Measurements from ENCODE around the gene APP.

Gene APP

GRCh38 chr21:25959799-25960198, 210.8 kb downstream of the APP start:
- Histone ChIP-seq H3K27ac (ENCODE audit: low read length) (no peak overlapping the region), H3K36me3 (replicated peaks; ENCODE audit: low read depth, low read length) (no peaks in the 10 kb centered on the region), H3K4me3 (ENCODE audit: low read length) (no peak overlapping the region), H2AFZ (ENCODE audit: low read depth, low read length) (no peak overlapping the region), H3K4me1 (ENCODE audit: low read length) (no peaks in the 10 kb centered on the region), H4K20me1 (ENCODE audit: insufficient read depth, low read length) (no peaks in the 10 kb centered on the region), H3K27me3 (ENCODE audit: low read depth, low read length) (no peaks in the 10 kb centered on the region), H3K9me3 (ENCODE audit: insufficient read depth, low read length) (no peaks in the 10 kb centered on the region), H3K9ac (ENCODE audit: low read length) (no peak overlapping the region), H3K4me2 (ENCODE audit: low read length) (no peak overlapping the region), H3K79me2 (ENCODE audit: low read length) (no peaks in the 10 kb centered on the region)
- no peak for TF ChIP-seq CTCF (IDR thresholded peaks at IDR 0.05; ENCODE audit: low read depth, low read length)
- no peak for TF ChIP-seq EZH2phosphoT487 (IDR thresholded peaks at IDR 0.05; ENCODE audit: low read depth)

GRCh38 chr21:25956993-25957714, 213.4 kb downstream of the APP start:
- Histone ChIP-seq H3K36me3 (replicated peaks; ENCODE audit: low read depth, low read length) (no peaks in the 10 kb centered on the region), H3K79me2 (ENCODE audit: low read length) (no peaks in the 10 kb centered on the region), H3K4me2 (ENCODE audit: low read length) (no peak overlapping the region), H3K27me3 (ENCODE audit: low read depth, low read length) (no peaks in the 10 kb centered on the region), H4K20me1 (ENCODE audit: insufficient read depth, low read length) (no peaks in the 10 kb centered on the region), H3K4me1 (ENCODE audit: low read length) (no peaks in the 10 kb centered on the region), H2AFZ (ENCODE audit: low read depth, low read length) (no peak overlapping the region), H3K4me3 (ENCODE audit: low read length) (no peak overlapping the region), H3K9ac (ENCODE audit: low read length) (no peak overlapping the region), H3K9me3 (ENCODE audit: insufficient read depth, low read length) (no peaks in the 10 kb centered on the region), H3K27ac (ENCODE audit: low read length) (no peak overlapping the region)
- TF ChIP-seq EZH2phosphoT487 (IDR thresholded peaks at IDR 0.05; ENCODE audit: low read depth) (no peak), CTCF (IDR thresholded peaks at IDR 0.05; ENCODE audit: low read depth, low read length) (no peak)

- no peaks in the 10 kb centered on the region for H4K20me1 ChIP-seq (ENCODE audit: insufficient read depth, low read length)
- TF ChIP-seq EZH2phosphoT487 (IDR thresholded peaks at IDR 0.05; ENCODE audit: low read depth), result no peak
- no peak for TF ChIP-seq CTCF (IDR thresholded peaks at IDR 0.05; ENCODE audit: low read depth, low read length)
- no peak overlapping the region for H2AFZ ChIP-seq (ENCODE audit: low read depth, low read length)
- no peaks in the 10 kb centered on the region for H3K79me2 ChIP-seq (ENCODE audit: low read length)
- no peaks in the 10 kb centered on the region for H3K36me3 ChIP-seq (replicated peaks; ENCODE audit: low read depth, low read length)
- H3K4me3 ChIP-seq (ENCODE audit: low read length), result no peak overlapping the region
- no peak overlapping the region for H3K4me2 ChIP-seq (ENCODE audit: low read length)
- H3K4me1 ChIP-seq (ENCODE audit: low read length), result no peaks in the 10 kb centered on the region
- H3K9ac ChIP-seq (ENCODE audit: low read length), result no peak overlapping the region
- no peaks in the 10 kb centered on the region for H3K27me3 ChIP-seq (ENCODE audit: low read depth, low read length)
- no peak overlapping the region for H3K27ac ChIP-seq (ENCODE audit: low read length)
- H3K9me3 ChIP-seq (ENCODE audit: insufficient read depth, low read length), result no peaks in the 10 kb centered on the region
Measured at GRCh38 chr21:25955646-25956045, 214.9 kb downstream of the APP start.

GRCh38 chr21:25953659-25954058, 216.9 kb downstream of the APP start:
- Histone ChIP-seq H3K27ac (ENCODE audit: low read length) (no peak overlapping the region), H3K79me2 (ENCODE audit: low read length) (no peaks in the 10 kb centered on the region), H3K4me2 (ENCODE audit: low read length) (no peak overlapping the region), H3K9me3 (ENCODE audit: insufficient read depth, low read length) (no peaks in the 10 kb centered on the region), H2AFZ (ENCODE audit: low read depth, low read length) (no peak overlapping the region), H3K4me3 (ENCODE audit: low read length) (no peak overlapping the region), H3K4me1 (ENCODE audit: low read length) (no peaks in the 10 kb centered on the region), H3K36me3 (replicated peaks; ENCODE audit: low read depth, low read length) (no peaks in the 10 kb centered on the region), H3K9ac (ENCODE audit: low read length) (no peak overlapping the region), H4K20me1 (ENCODE audit: insufficient read depth, low read length) (no peaks in the 10 kb centered on the region), H3K27me3 (ENCODE audit: low read depth, low read length) (no peaks in the 10 kb centered on the region)
- TF ChIP-seq EZH2phosphoT487 (IDR thresholded peaks at IDR 0.05; ENCODE audit: low read depth) (no peak), CTCF (IDR thresholded peaks at IDR 0.05; ENCODE audit: low read depth, low read length) (no peak)

Measured in OCI-LY3 (cell line).